Measurements from ENCODE around the gene FAM168A.

GRCh38 chr11:73356979-73357860 lies 240.7 kb downstream of the FAM168A start:
- TF ChIP-seq, protein P1, sequence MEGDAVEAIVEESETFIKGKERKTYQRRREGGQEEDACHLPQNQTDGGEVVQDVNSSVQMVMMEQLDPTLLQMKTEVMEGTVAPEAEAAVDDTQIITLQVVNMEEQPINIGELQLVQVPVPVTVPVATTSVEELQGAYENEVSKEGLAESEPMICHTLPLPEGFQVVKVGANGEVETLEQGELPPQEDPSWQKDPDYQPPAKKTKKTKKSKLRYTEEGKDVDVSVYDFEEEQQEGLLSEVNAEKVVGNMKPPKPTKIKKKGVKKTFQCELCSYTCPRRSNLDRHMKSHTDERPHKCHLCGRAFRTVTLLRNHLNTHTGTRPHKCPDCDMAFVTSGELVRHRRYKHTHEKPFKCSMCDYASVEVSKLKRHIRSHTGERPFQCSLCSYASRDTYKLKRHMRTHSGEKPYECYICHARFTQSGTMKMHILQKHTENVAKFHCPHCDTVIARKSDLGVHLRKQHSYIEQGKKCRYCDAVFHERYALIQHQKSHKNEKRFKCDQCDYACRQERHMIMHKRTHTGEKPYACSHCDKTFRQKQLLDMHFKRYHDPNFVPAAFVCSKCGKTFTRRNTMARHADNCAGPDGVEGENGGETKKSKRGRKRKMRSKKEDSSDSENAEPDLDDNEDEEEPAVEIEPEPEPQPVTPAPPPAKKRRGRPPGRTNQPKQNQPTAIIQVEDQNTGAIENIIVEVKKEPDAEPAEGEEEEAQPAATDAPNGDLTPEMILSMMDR (IDR thresholded peaks at IDR 0.05) = no peak
- TF ChIP-seq POLR2A (IDR thresholded peaks at IDR 0.05) = no peak

Measured in Peyer's patch (tissue), 4 donors.